ENCODE data around the gene DYNC1LI1.
"Not testable (repeated sequence)": the region's sequence is repeated elsewhere in the genome, so short reads cannot be mapped to it uniquely, and the experiment has no call there.

The DYNC1LI1 gene

DNA sequence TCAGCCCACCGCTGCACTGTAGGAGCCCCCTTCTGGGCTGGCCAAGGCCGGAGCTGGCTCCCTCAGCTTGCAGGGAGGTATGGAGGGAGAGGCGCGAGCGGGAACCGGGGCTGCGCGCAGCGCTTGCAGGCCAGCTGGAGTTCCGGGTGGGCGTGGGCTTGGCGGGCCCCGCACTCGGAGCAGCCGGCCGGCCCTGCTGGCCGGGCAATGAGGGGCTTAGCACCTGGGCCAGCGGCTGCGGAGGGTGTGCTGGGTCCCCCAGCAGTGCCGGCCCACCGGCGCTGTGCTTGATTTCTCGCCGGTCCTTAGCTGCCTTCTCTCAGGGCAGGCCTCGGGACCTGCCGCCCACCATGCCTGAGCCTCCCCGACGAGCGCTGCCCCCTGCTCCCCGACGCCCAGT lies 8.0 kb upstream of the DYNC1LI1 start:
- DNase-seq, result not testable (repeated sequence)

DNA sequence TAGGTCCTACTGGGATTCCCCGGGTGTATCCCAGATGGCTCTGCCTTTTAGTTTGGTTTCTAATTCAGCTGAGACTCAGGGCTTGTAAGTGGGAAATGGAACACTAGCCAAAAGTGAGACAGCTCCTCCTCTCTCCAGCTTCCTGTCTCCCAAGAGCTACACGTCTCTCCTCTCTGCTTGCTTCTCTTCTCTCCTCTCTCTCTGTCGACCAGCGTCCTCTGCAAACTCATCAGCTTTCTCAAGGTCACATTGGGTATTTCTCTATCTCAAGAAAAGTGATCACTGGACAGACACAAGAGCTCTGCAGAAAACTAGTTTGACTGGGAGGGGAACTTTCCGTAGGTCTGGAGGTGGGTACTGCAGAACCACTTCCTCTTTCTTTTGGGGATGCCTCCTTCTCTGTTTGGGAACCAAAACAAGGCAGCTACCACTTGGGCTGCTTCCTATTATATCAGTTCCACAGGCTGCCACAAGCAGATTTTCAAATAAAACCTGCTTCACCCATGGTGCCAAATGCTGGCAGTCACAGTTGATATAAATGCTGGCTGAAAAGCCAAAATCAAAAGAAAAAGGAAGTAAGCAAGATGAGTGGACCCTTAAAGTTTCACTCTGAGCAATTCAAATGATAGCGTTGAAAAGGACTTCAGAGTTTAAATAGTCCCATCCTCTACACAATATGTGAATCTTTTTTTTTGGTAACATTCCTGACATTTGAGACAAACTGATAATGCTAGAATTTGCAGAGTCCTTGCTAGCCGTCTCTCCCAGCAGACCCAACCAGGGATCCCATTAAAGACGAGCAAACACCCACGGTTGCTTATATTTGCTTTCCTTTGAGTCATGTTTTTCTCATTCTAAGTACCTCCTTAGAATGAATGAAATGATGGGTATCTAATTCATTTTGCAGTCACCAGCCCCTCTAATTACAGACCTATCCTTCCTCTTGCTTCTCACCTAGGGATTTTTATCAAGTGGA lies 7.2 kb upstream of the DYNC1LI1 start:
- DNase-seq, result peak; percentile 42

DNA sequence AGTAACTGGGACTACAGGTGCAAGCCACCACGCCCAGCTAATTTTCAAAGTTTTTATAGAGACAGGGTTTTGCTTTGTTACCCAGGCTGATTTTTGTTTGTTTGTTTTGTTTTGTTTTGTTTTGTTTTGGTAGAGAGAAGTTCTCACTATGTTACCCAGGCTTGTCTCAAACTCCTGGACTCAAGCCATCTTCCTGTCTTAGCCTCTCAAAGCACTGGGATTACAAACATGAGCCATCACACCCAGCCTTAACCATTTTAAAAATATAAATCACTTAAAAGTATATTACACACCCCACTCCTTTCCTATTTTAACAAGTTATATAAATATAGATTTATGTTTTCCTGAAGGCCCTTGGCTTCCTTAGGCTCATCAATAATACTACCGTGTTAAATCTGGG lies 6.5 kb upstream of the DYNC1LI1 start:
- no peak for DNase-seq

DNA sequence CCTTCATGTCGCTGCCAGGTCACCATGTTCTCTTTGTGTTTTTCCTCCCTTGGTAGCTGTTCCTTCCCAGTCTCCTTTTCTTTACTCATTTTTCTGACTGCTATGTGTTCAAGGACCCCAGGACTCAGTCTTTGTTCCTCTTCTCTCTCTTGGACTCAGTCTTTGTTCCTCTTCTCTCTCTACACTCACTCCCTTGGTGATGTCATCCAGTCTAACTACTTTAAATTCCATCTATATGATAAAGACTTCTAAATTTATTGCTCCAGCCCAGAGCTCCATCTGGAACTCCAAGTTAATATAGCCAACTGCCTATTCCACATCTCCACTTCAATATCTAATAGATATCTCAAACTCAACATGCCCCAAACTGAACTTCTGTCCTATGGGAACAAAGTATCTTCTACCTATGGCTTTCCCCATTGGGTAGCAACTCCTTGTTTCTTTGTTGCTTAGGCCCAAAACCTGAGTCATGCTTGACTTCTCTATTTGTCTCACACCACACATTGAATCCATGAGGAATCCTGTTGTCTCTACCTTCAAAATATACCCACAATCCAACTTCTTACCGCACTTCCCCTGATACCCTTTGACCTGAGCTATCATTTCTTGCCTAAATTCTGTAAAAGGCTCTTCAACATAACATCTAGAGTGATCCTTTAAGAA lies 4.9 kb upstream of the DYNC1LI1 start:
- DNase-seq, result no peak

DNA sequence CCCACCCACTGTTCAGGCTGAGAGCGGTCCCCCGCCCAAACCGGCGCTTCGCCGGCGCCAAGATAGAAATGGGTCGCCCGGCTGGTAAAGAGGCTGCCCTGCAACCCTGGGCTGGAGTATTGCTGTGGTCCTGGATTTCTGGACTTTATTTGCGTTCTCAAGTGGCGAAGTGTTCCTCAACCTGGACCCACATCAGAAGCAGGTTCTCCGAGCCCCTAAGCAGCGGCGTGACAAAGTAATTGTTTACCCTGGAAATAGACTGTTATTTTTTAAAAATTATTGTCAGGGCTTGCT lies 481 bp upstream of the DYNC1LI1 start:
- no peak for DNase-seq

DNA sequence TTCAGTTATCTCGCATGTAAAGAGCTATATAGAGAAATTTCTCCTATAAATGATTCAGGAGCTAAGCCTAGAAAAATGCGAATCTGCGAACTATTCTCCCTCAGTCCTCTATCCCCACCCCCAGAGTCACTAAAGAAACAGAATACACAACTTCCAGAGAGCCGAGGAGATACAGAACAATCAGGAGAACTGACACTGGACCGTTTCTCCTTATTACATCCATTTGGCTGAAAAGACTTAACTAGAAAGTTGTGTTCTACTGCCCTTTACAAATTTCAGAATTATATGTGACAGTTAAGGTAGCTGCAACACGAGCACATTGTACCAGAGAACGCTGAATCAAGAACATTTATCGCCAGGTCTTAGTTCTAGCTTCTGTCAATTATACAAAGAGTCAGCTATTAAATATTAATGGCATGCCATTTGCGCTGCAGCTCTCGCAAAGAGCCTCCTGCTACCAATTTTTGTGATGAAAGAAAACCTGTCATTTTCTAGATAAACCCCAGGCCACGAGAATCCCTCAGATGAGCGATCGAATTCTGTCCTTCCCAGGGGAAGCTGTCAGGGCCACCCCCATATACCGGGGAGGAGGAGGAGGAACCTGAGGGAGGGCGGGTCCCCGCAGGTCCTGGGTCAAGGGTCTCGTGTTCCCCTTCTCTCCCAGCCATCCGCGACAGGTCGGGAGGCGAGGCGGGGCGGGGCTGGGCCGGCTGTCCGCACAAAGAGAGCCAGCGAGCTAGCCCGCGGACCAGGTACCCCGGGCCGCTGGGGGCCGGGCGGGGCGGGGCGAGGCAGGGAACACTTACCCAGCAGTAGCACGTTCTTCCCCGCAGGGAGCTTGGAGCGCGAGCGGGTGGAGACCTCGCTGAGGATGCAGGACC lies 878 bp downstream of the DYNC1LI1 start:
- DNase-seq, result peak; percentile 59

DNA sequence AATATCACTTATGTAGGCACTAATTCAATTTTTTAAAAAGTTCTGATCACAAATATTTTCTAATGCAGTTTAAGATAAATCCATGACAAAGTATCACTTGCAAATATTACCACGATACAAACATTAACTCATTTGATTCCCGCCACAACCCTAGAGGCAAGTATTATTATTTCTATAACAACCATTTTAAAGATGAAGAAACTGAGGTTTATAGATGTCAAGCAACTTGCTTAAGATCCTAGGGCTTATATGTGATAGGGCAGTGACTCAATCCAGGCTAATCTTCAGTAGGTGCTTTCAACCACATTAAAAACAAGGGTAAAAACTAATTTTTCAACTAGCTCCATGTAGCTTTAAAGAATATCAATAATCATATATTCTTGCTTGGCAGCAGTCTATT lies 1.7 kb downstream of the DYNC1LI1 start:
- no peak for DNase-seq

DNA sequence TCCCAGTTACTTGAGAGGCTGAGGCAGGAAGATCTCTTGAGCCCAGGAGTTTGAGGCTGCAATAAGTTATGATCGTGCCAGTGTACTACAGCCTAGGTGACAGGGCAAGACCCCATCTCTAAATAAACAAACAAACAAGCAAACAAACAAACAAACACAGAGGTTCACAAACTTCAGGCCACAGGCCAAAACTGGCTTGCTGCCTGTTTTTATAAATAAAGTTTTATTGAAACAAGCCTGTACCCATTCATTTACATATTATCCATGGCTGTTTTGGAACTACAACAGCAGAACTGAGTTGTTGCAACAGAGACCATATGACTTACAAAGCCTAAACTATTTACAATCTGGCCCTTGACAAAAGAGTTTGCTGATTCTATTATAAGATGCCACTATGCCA lies 6.5 kb downstream of the DYNC1LI1 start:
- DNase-seq, result no peak

DNA sequence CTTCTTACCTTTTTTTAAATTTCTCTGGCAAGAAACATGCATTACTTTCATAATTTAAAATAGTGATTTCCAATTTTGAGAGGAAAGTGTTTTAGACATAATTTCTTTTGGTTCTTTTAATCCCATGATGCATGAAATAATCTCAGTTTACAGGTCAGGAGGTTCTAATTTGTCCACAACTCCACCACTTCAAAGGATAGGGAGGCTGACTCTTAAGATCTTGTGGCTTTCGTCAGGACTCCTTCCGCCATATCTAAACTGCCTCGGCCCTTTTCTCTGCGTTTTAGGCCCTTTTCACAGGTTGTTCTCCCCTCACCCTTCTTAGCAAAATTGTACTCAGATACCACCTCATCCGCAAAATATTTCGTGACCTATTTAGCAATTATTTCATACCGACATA lies 8.0 kb downstream of the DYNC1LI1 start:
- no peak for DNase-seq

DNA sequence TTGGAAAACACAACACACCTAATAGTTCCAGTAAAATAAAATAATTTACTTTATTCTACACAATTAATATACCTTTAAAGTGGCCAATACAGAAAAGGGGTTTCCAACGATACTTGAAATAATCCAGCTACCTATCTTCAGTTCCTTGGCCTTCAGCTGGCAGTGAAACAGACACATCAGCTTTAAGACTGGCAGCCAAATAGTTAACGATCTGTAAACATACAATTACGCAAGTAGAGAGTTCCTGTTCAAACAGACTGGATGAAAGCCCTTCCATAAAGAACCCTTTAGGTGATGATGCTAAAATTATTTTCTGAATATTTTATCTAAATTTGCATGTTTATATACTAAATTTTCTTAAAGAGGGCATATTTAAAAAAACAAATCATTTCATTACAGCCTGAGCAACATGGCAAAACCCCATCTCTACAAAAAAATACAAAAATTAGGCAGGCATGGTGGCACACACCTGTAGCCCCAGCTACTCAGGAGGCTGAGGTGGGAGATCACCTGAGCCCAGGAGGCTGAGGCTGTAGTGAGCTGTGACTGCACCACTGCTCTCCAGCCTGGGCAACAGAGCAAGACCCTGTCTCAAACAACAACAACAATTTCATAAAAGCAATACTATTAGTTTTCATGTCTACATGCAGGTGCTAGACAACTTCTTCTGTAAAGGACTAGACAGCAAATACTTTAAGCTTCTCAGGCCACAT lies 12.9 kb downstream of the DYNC1LI1 start:
- no peak for DNase-seq

DNA sequence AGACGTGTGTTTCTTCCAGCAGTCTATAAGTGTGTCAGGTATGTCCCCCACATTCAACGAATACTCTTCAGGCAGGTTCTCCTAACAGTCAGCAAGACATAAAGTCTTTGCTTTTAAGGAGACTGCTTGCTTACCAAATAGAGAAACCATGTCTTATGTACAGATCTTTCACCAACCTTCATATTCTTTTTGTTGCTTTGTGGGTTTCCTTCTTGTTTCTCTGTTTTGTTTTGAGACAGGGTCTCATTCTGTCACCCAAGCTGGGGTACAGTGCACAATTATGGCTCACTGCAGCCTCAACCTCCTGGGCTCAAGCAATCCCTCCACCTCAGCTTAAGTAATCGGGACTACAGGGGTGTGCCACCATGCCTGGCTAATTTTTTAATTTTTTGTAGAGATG lies 14.3 kb downstream of the DYNC1LI1 start:
- DNase-seq, result no peak

DNA sequence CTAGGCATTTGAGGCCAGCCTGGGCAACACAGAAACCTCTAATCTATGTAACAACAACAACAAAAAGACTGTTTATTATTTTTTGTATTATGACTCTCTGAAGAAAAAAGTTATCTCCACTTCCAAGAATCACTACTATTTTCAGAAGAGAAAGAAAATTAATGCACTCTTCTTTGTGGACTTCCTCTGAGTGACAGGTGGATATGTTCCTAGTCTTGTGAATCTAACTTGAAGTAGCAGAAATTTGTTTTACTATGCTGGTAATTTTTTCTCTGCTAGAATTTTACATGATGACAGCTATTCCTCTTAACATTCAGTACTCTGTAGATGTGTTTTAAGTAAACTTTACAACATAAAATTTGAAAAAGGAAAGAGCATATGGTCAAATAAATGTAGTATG lies 16.7 kb downstream of the DYNC1LI1 start:
- DNase-seq, result no peak

DNA sequence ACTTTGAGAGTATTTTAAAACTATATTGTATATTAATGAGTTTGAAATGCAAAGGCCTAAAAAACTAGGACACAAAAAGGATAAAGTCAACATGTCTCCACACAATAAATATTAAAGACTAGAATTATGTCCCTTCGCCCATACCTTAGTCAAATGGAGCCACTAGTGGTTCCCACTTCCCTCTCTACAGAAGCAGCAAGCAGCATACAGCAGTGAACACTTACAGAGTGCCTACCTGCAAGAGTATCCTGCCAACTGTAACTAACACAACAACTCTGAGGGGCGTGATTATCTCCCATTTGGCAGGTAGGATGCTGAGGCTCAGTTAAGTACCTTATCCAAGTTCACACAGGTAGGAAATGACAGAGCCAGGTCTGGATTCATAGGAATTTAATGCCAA lies 17.2 kb downstream of the DYNC1LI1 start:
- no peak for DNase-seq

DNA sequence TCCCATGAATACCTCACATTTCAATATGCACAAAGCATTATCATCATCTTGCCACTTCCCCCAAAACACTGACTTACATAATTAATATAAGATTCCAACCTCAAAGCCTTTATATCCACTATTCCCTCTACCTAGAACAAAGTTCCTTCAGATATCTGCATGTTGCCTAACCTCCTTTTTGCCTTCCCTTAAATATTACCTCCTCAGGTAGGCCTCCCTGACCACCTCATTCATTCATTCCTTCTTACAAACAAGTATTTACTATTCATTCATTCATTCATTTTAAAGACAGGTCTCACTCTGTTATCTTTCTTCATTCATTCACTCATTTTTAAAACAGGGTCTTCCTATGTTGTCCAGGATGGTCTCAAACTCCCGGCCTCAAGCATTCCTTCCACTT lies 18.6 kb downstream of the DYNC1LI1 start:
- no peak for DNase-seq

DNA sequence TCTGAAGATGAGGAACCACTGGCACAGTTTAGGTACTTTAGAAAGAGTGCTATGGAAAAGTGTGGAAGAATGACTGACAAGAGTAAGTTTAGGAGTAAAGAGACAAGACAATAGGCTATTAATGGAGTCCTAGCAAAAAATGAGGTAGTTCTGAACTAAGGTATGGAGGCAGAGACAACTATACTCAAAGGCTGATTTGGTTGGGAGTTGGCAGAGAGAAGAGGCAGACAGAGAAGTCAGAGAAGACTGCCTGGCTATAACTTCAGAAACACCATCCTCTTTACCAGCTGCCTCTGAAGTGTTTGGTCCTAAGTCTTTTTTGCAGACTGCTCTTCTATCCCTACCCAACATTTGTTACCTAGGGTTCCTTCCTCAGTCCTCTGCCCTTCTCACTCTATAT lies 19.2 kb downstream of the DYNC1LI1 start:
- no peak for DNase-seq

DNA sequence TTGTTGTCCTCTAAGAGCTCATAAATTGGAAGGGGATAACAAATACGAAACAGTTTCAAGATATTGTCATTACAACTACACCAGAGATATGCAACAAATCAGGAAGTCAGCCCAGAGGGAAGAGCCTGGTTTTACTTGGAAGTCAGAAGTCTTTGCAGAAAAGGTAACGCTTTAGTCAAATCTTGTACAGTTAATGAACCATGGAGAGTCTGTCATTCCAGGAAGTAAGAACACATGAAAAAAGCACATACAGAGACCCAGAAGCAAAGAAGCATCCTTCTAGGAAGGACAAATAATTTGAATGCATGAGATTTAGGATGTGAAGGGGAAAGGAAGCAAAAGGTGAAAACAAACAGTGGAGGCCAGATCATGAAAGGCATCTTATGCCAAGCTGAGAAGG lies 19.6 kb downstream of the DYNC1LI1 start:
- no peak for DNase-seq

DNA sequence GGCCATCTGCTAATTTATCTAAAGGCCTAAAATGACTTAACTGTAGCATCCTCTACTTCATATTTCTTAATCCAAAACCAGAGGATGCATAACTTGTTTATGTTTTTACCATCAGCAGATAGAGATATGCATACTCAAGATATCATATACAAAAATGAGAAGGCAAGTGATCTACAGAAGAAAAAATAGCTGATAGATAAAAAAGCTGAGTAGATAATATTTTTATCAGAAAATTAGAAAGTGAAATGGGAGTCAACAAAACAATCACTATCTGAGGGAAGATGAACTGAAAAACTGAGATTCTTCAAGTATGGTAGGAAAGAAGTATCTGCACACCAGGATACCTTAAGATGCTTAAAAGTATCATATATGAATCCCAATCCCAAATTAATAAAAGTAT lies 25.4 kb downstream of the DYNC1LI1 start:
- no peak for DNase-seq

DNA sequence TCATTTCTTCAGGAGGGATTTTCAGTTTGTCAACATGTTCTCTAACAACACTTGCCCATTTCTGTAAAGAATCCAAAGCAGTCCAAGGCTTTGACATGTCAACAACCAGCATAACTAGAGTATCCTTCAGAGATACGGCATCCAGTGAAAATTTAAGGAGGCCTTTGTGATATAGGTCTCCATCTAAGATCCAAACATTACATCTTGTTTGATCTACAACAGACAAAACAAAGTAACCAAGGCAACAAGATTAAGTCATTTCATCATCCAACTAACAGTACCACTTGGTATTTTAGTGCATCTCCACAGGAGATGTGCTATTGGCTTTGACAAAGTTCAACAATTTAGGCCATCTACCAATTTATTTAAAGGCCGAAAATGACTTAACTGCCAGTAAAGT lies 25.8 kb downstream of the DYNC1LI1 start:
- DNase-seq, result no peak

DNA sequence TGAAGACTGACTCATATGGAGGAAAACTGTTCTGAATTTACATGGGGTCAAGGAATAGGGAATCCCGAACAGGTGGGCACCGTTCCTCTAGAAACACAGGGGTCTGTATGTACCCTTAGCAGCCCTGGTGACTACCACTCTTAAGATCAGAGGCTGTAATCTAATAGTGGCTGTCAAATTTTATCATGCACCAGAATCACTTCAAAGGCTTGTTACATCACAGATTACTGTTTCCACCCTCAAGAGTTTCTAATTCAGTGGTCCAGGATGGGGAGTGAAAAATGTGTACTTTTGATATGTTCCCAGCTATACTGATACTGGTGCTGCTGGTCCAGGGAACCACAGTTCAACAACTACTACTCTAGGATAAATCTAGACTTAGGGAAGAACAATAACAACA lies 27.9 kb downstream of the DYNC1LI1 start:
- DNase-seq, result no peak

DNA sequence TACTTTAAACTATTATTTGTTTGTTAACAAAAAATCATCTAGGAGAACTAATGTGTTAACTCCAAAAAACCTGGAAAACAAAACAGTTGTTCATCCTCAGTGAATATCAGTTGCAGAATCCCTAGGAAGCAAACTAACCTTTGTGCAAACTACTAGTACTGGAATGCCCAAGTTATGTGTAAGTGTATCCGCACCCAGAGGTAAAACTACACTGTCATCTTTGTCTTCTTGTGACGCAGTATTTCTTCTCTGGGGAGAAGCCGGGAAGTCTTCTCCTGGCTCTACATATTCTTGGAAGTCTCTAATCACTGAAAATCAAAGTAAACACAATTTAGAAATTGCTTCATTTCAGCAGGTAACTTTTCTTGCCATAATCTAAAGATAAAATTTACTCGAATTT lies 29.8 kb downstream of the DYNC1LI1 start:
- DNase-seq, result no peak

DNA sequence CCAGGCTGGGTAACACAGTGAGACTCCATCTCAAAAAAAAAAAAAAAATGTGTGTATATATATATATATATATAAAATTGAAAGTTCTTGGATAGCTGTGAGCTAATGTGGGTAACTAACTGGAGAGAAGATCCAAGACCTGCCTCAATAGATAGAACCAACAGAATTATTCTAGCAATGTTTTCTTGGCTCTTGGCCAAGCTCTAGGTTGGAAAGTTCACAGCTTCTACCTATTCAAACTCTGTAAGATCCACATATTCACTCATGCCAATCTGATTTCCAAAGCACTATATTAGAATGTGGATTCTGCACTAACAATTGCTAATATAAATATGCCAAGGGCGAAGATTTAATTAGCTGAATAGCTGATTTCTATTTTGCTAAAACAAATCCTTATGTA lies 38.2 kb downstream of the DYNC1LI1 start:
- DNase-seq, result no peak

DNA sequence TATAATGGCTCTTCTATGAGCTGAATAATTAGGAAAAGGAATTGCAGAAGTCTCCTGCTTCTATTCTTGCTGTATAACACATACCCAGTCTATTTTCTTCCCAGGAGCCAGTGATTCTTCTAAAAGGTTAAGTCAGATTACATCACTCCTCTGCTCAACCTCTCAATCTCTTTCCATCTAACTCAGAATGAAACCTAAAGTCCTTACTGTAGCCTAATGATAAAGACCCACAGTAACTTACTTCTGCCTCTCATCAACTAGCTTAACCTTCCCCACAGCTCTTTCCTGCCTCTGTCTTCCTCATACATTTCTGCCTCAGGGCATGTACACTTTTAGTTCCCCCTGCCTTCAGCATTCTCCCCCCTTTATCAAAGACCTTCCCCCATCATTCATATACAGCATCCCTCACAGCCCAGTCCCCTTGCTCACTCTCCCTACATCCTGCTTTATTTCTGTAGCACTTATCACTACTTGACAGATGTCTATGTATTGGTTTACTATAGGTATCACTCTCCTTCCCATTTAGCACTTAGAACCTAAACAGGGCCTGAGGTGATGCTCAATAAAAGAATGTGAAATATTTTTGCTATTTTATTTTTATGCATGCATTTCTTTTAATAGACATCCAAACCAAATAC lies 39.5 kb downstream of the DYNC1LI1 start:
- peak; percentile 54 for DNase-seq

All from activated CD4-positive, alpha-beta T cell treated with anti-CD3 and anti-CD28 coated beads, Interleukin-10, Interleukin-2, amounts not matched to agents 100 ng/mL and 50 ng/mL, durations not matched to agents 16 hours and 8 hours (primary cell).